H1 (cell line): ENCODE measurements around the gene VRK2. TPM values are rescaled to one million over a fixed set of nuclear protein-coding genes. Genes with fewer than 3 reads are reported as not detected.

Experiments
- CTCF ChIA-PET: fragments of 300-600 bp; sonication (Branson Sonifier 250); formaldehyde crosslinking; loops from one replicate; lab custom pipeline; 2021; ENCODE audit not compliant: partially characterized antibody; lab: Charles Lee
- POLR2A ChIA-PET: fragments of 300-600 bp; sonication (Branson Sonifier 250); formaldehyde crosslinking; loops from one replicate; lab custom pipeline; 2021; ENCODE audit warnings: inconsistent platforms; ENCODE audit not compliant: partially characterized antibody; lab: Charles Lee
- DNase-seq, 2 experiments: peaks; one replicate each; pipeline versions ENCODE4 v3.0.0 to v3.0.0-alpha.2; 2010 to 2022; ENCODE audit warnings: low spot score in 2 of 2, low read depth in 1 of 2, mixed read lengths in 1 of 2
- FAIRE-seq: peaks from 2 replicates; lab custom pipeline; 2011; peaks lifted over from hg19 to GRCh38; lab: Jason Lieb, UNC
- H2AFZ ChIP-seq: 2 replicates; pipeline ENCODE4 v1.8.1; 2012; ENCODE audit warnings: low read length, inconsistent platforms
- H2AK5ac ChIP-seq: 2 replicates; pipeline ENCODE4 v1.6.1; 2013; ENCODE audit warnings: low read depth, low read length
- H2BK120ac ChIP-seq: replicated peaks from 2 replicates; pipeline ENCODE3; 2013; ENCODE audit warnings: low read depth, low read length, inconsistent platforms
- H2BK12ac ChIP-seq: 2 replicates; pipeline ENCODE4 v1.6.1; 2013; ENCODE audit warnings: low read depth, low read length
- H2BK15ac ChIP-seq: 2 replicates; pipeline ENCODE4 v1.6.1; 2013; ENCODE audit warnings: low read length
- H2BK20ac ChIP-seq: 2 replicates; pipeline ENCODE4 v1.6.1; 2013; ENCODE audit warnings: low read length
- H2BK5ac ChIP-seq: 2 replicates; pipeline ENCODE4 v1.6.1; 2013; ENCODE audit warnings: low read depth, low read length
- H3K14ac ChIP-seq: 2 replicates; pipeline ENCODE4 v1.6.1; 2013; ENCODE audit warnings: inconsistent platforms; ENCODE audit not compliant: insufficient read length
- H3K18ac ChIP-seq: 2 replicates; pipeline ENCODE4 v1.6.1; 2013; ENCODE audit warnings: low read length; ENCODE audit errors: extremely low read depth
- H3K23ac ChIP-seq: 2 replicates; pipeline ENCODE4 v1.6.1; 2013; ENCODE audit warnings: inconsistent platforms; ENCODE audit not compliant: insufficient read length
- H3K23me2 ChIP-seq: 2 replicates; pipeline ENCODE4 v1.6.1; 2013; ENCODE audit warnings: low read depth, low read length
- H3K27ac ChIP-seq: 2 replicates; pipeline ENCODE4 v1.6.1; 2011; ENCODE audit warnings: low read depth, low read length, inconsistent platforms
- H3K27me3 ChIP-seq, 4 experiments: replicated peaks in 1 of 4; 1 replicate in 1 of 4; 2 replicates in 3 of 4; pipeline versions ENCODE4 v1.6.1 to v1.8.1; 2011 to 2013; ENCODE audit warnings: low read length in 3 of 4, mild to moderate bottlenecking in 3 of 4, inconsistent platforms in 2 of 4, mixed read lengths in 2 of 4, moderate library complexity in 1 of 4; ENCODE audit not compliant: control insufficient read depth in 3 of 4, insufficient read depth in 3 of 4; ENCODE audit errors: extremely low read depth in 1 of 4
- H3K36me3 ChIP-seq, 4 experiments: 2 replicates each; pipeline versions ENCODE4 v1.6.1 to v1.8.1; 2011 to 2013; ENCODE audit warnings: mild to moderate bottlenecking in 4 of 4, low read length in 3 of 4, moderate library complexity in 2 of 4, control low read depth in 1 of 4, inconsistent platforms in 1 of 4; ENCODE audit not compliant: insufficient read depth in 4 of 4, control insufficient read depth in 2 of 4
- H3K4ac ChIP-seq: replicated peaks from 2 replicates; pipeline ENCODE3; 2013; ENCODE audit warnings: low read length, low read depth, mixed read lengths, inconsistent platforms; ENCODE audit not compliant: insufficient read length
- H3K4me1 ChIP-seq, 4 experiments: replicated peaks in 1 of 4; 1 replicate in 1 of 4; 2 replicates in 3 of 4; pipeline versions ENCODE4 v1.6.1 to v1.8.1; 2011 to 2013; ENCODE audit warnings: low read length in 3 of 4, inconsistent platforms in 2 of 4, mixed read lengths in 1 of 4; ENCODE audit not compliant: insufficient read depth in 4 of 4, control insufficient read depth in 3 of 4
- H3K4me2 ChIP-seq, 2 experiments: 2 replicates each; pipeline versions ENCODE4 v1.6.1 to v1.8.1; 2011 to 2013; ENCODE audit warnings: low read depth in 2 of 2, low read length in 2 of 2, control low read depth in 1 of 2, inconsistent platforms in 1 of 2, mild to moderate bottlenecking in 1 of 2; ENCODE audit not compliant: insufficient read depth in 1 of 2
- H3K4me3 ChIP-seq, 4 experiments: fragments of 200-600, 300-600 bp in 1 of 4; sonication (generic), shearing (Covaris generic), sonication (Bioruptor Twin) in 1 of 4; 2 replicates each; pipeline versions ENCODE4 v1.5.1 to v1.8.1; 2011 to 2016; ENCODE audit warnings: low read length in 4 of 4, low read depth in 3 of 4, control low read depth in 2 of 4, inconsistent platforms in 2 of 4, mild to moderate bottlenecking in 2 of 4, mixed read lengths in 1 of 4, moderate library complexity in 1 of 4; ENCODE audit not compliant: insufficient read depth in 2 of 4; ENCODE audit errors: extremely low read depth in 1 of 4
- H3K56ac ChIP-seq: replicated peaks from 2 replicates; pipeline ENCODE3; 2013; ENCODE audit warnings: low read depth, mild to moderate bottlenecking, mixed read lengths, low read length, inconsistent platforms; ENCODE audit not compliant: insufficient read length
- H3K79me1 ChIP-seq: 2 replicates; pipeline ENCODE4 v1.6.1; 2013; ENCODE audit warnings: low read depth, low read length, control low read depth
- H3K79me2 ChIP-seq, 2 experiments: 2 replicates each; pipeline versions ENCODE4 v1.6.1 to v1.8.1; 2012 to 2013; ENCODE audit warnings: low read length in 2 of 2, mild to moderate bottlenecking in 2 of 2, inconsistent platforms in 1 of 2; ENCODE audit not compliant: insufficient read depth in 2 of 2, control insufficient read depth in 1 of 2
- H3K9ac ChIP-seq, 4 experiments: replicated peaks in 1 of 4; 1 replicate in 1 of 4; 2 replicates in 3 of 4; pipeline versions ENCODE4 v1.6.1 to v1.8.1; 2011 to 2013; ENCODE audit warnings: low read depth in 3 of 4, low read length in 3 of 4, control low read depth in 2 of 4, mild to moderate bottlenecking in 2 of 4, moderate library complexity in 2 of 4, inconsistent platforms in 1 of 4; ENCODE audit errors: extremely low read depth in 1 of 4
- H3K9me3 ChIP-seq, 2 experiments: 2 replicates each; pipeline versions ENCODE4 v1.6.1 to v1.8.1; 2012 to 2013; ENCODE audit warnings: mild to moderate bottlenecking in 2 of 2, moderate library complexity in 2 of 2, control low read depth in 1 of 2, inconsistent platforms in 1 of 2, low read depth in 1 of 2, low read length in 1 of 2, mixed read lengths in 1 of 2; ENCODE audit not compliant: insufficient read depth in 2 of 2
- H4K20me1 ChIP-seq, 2 experiments: replicated peaks in 1 of 2; 2 replicates each; pipeline versions ENCODE3 to v1.8.1; 2011 to 2013; ENCODE audit warnings: inconsistent platforms in 2 of 2, low read length in 2 of 2, mild to moderate bottlenecking in 1 of 2; ENCODE audit not compliant: insufficient read depth in 2 of 2, control insufficient read depth in 1 of 2
- H4K5ac ChIP-seq: 2 replicates; pipeline ENCODE4 v1.6.1; 2013; ENCODE audit warnings: low read length, low read depth, mixed read lengths, inconsistent platforms; ENCODE audit not compliant: insufficient read length
- H4K8ac ChIP-seq: 2 replicates; pipeline ENCODE4 v1.8.0; 2013; ENCODE audit warnings: mild to moderate bottlenecking, moderate library complexity, low read length, inconsistent platforms; ENCODE audit not compliant: insufficient read depth; ENCODE audit errors: extremely low read depth
- H4K91ac ChIP-seq: replicated peaks from 2 replicates; pipeline ENCODE3; 2013; ENCODE audit warnings: low read length, mixed read lengths, inconsistent platforms; ENCODE audit not compliant: insufficient read length
- GTF2F1 ChIP-seq: IDR thresholded peaks from 2 replicates; pipeline ENCODE4 v1.6.1; 2012; ENCODE audit warnings: low read depth, low read length, improper control_type of control experiment, borderline replicate concordance
- MAX ChIP-seq: IDR thresholded peaks from 2 replicates; pipeline ENCODE4 v1.6.1; 2012; ENCODE audit warnings: inconsistent platforms
- PHF8 ChIP-seq: fragments of 200-600 bp; sonication (generic); conservative IDR thresholded peaks from 2 replicates; pipeline ENCODE4 v1.7.1; 2012; ENCODE audit warnings: low read depth, mild to moderate bottlenecking, inconsistent platforms, low read length, moderate library complexity
- SAP30 ChIP-seq: fragments of 300-600 bp; sonication (generic); IDR thresholded peaks from 2 replicates; pipeline ENCODE4 v1.7.1; 2012; ENCODE audit warnings: low read length, moderate library complexity, mild to moderate bottlenecking, inconsistent platforms; ENCODE audit not compliant: insufficient read depth, insufficient replicate concordance
- TAF1 ChIP-seq: IDR thresholded peaks from 2 replicates; pipeline ENCODE4 v1.6.1; 2011; ENCODE audit warnings: mild to moderate bottlenecking, low read depth, low read length
- TBP ChIP-seq: IDR thresholded peaks from 2 replicates; pipeline ENCODE4 v1.6.1; 2011; ENCODE audit warnings: low read depth, low read length, improper control_type of control experiment
- USF2 ChIP-seq: IDR thresholded peaks from 2 replicates; pipeline ENCODE4 v1.6.1; 2011; ENCODE audit warnings: low read length, improper control_type of control experiment
- WGBS, 2 experiments: shearing (Covaris generic) in 1 of 2; methylation state at CpG; one replicate each; pipeline versions ENCODE4 v1.1.6 to v1.1.7; 2013 to 2015; ENCODE audit warnings: low lambda C conversion rate in 2 of 2, mixed read lengths in 2 of 2, inconsistent platforms in 1 of 2, low coverage in 1 of 2, missing lambda C conversion rate in 1 of 2; ENCODE audit not compliant: insufficient replicate concordance in 2 of 2, insufficient coverage in 1 of 2, insufficient read length in 1 of 2; ENCODE audit errors: extremely low coverage in 1 of 2, missing lambda C conversion rate in 1 of 2; 5-methylcytosine and 5-hydroxymethylcytosine counted together
- polyA plus RNA-seq, 7 experiments: library from polyadenylated mRNA; depleted of rRNA in 3 of 7; stranded (reverse) in 5 of 7; unstranded in 2 of 7; fragments of >200 nt in 5 of 7; fragments of 200-250 nt in 2 of 7; gene quantifications; 1 replicate in 5 of 7; 2 replicates in 1 of 7; 4 replicates in 1 of 7; pipeline versions ENCODE4 v1.2.1 to v1.2.3, GENCODE V29; 2011 to 2013; ENCODE audit warnings: missing spikeins in 2 of 7, mixed read lengths in 2 of 7
- total RNA-seq: library from RNA; stranded (reverse); fragmentation: NEBNext Ultra II Directional; extraction: Animal tissue kit (Norgen Biotek cat#: 25700); gene quantifications from 2 replicates; pipeline ENCODE4 v1.2.1, GENCODE V29; 2021

The VRK2 gene
- total and polyA plus RNA-seq, 2 of the 8 experiments (the other 6 are each of a cell fraction or from before 2014, with no cell fraction given) = 7.6 to 27.8 TPM

GRCh38 chr2:58107803-58108710 is 61.5 kb downstream of the VRK2 start:
- peaks cover 0 to 2% (median 0%) of the 10 kb centered on the region in 4 experiments; a peak in 1 of 7 replicates for H3K4me1 ChIP-seq
- no peak overlapping the region for H3K18ac ChIP-seq
- CTCF ChIA-PET = interaction anchor here (0.6 kb wide), 1 partner anchor 27 kb away, joined by 5 read pairs; no protein-coding TSS in a partner anchor
- TF ChIP-seq SAP30 = no peak
- TF ChIP-seq TAF1 = no peak
- TF ChIP-seq PHF8 = no peak
- TF ChIP-seq TBP = no peak
- no peak for TF ChIP-seq GTF2F1
- no peak for TF ChIP-seq USF2
- no peak for TF ChIP-seq MAX
- H2BK5ac ChIP-seq = no peak overlapping the region
- H3K4me3 ChIP-seq = no peak overlapping the region
- no peak for DNase-seq
- no peak overlapping the region for H4K5ac ChIP-seq
- H3K79me2 ChIP-seq = no peaks in the 10 kb centered on the region
- POLR2A ChIA-PET = no interaction called here
- no peak overlapping the region for H3K4ac ChIP-seq
- H3K27ac ChIP-seq = no peak overlapping the region
- no peaks in the 10 kb centered on the region for H3K27me3 ChIP-seq
- no peak overlapping the region for H2BK15ac ChIP-seq
- H3K36me3 ChIP-seq = no peaks in the 10 kb centered on the region
- H2AK5ac ChIP-seq = no peak overlapping the region
- no peak overlapping the region for H4K91ac ChIP-seq
- H3K4me2 ChIP-seq = no peak overlapping the region
- H3K14ac ChIP-seq = no peak overlapping the region
- H2BK12ac ChIP-seq = no peak overlapping the region
- no peak overlapping the region for H3K56ac ChIP-seq
- no peak overlapping the region for H3K9ac ChIP-seq
- H4K20me1 ChIP-seq = no peaks in the 10 kb centered on the region
- no peaks in the 10 kb centered on the region for H3K23me2 ChIP-seq
- no peak overlapping the region for H2BK120ac ChIP-seq
- 85% methylated on average over 10 of the region's 10 CpGs; no CpG with 5 or more reads in 1 of the 2 experiments for WGBS, 2 experiments
- no peaks in the 10 kb centered on the region for H3K79me1 ChIP-seq
- no peaks in the 10 kb centered on the region for H3K9me3 ChIP-seq
- H2BK20ac ChIP-seq = no peak overlapping the region
- no peak overlapping the region for H2AFZ ChIP-seq
- H3K23ac ChIP-seq = no peak overlapping the region
- no peak for FAIRE-seq
- H4K8ac ChIP-seq = no peak overlapping the region
